ENCODE data around the gene KRT76.

Gene KRT76

GRCh38 chr12:52776913-52777395 lies at the start of gene KRT76:
Gene KRT76 (minus strand): TSS chr12:52777345. CDS start chr12:52777291, 54 bp downstream.
- Mint-ChIP-seq H3K4me3 (no peak within 1 kb of the TSS), H3K9me3 (no peaks in the 10 kb centered on the region), H3K27me3 (no peaks in the 10 kb centered on the region)

GRCh38 chr12:52825961-52826360 lies 48.8 kb upstream of the KRT76 start:
- Mint-ChIP-seq H3K27ac (no peak overlapping the region), H3K36me3 (no peaks in the 10 kb centered on the region), H3K27me3 (no peaks in the 10 kb centered on the region), H3K9me3 (no peaks in the 10 kb centered on the region), H3K4me3 (no peak overlapping the region), H3K4me1 (peaks cover 15% of the 10 kb centered on the region)

More at GRCh38 chr12:52776913-52777395, at the start of gene KRT76:
- Mint-ChIP-seq H3K4me1 (no peaks in the 10 kb centered on the region), H3K27ac (no peak within 1 kb of the TSS), H3K36me3 (no peaks in the 10 kb centered on the region)

GRCh38 chr12:52824741-52825410 lies 47.7 kb upstream of the KRT76 start:
- Mint-ChIP-seq H3K27ac (no peak overlapping the region), H3K27me3 (no peaks in the 10 kb centered on the region), H3K4me3 (no peak overlapping the region), H3K9me3 (no peaks in the 10 kb centered on the region), H3K36me3 (no peaks in the 10 kb centered on the region), H3K4me1 (peaks cover 12% of the 10 kb centered on the region)

- Mint-ChIP-seq H3K9me3 (no peaks in the 10 kb centered on the region), H3K4me1 (peaks cover 8% of the 10 kb centered on the region), H3K27ac (no peak overlapping the region), H3K27me3 (no peaks in the 10 kb centered on the region), H3K36me3 (no peaks in the 10 kb centered on the region), H3K4me3 (no peak overlapping the region)
These were observed 46.8 kb upstream of the KRT76 start for GRCh38 chr12:52823761-52824450.

GRCh38 chr12:52822771-52823510 lies 45.8 kb upstream of the KRT76 start:
- no peaks in the 10 kb centered on the region for H3K27me3 Mint-ChIP-seq
- H3K4me3 Mint-ChIP-seq = no peak overlapping the region

GRCh38 chr12:52821826-52822660 lies 44.9 kb upstream of the KRT76 start:
- Mint-ChIP-seq H3K27ac (no peak overlapping the region), H3K36me3 (no peaks in the 10 kb centered on the region), H3K9me3 (no peaks in the 10 kb centered on the region), H3K27me3 (no peaks in the 10 kb centered on the region), H3K4me3 (no peak overlapping the region), H3K4me1 (peaks cover 16% of the 10 kb centered on the region)

More at GRCh38 chr12:52822771-52823510, 45.8 kb upstream of the KRT76 start:
- Mint-ChIP-seq H3K27ac (no peak overlapping the region), H3K4me1 (peaks cover 8% of the 10 kb centered on the region), H3K9me3 (no peaks in the 10 kb centered on the region), H3K36me3 (no peaks in the 10 kb centered on the region)

GRCh38 chr12:52821071-52821730 lies 44.1 kb upstream of the KRT76 start:
- Mint-ChIP-seq H3K27ac (no peak overlapping the region), H3K36me3 (no peaks in the 10 kb centered on the region), H3K27me3 (no peaks in the 10 kb centered on the region), H3K9me3 (no peaks in the 10 kb centered on the region), H3K4me3 (no peak overlapping the region), H3K4me1 (peaks cover 16% of the 10 kb centered on the region)

GRCh38 chr12:52820521-52820920 lies 43.4 kb upstream of the KRT76 start:
- no peak overlapping the region for H3K4me3 Mint-ChIP-seq
- peaks cover 16% of the 10 kb centered on the region for H3K4me1 Mint-ChIP-seq
- H3K36me3 Mint-ChIP-seq = no peaks in the 10 kb centered on the region
- H3K27ac Mint-ChIP-seq = no peak overlapping the region
- H3K9me3 Mint-ChIP-seq = no peaks in the 10 kb centered on the region
- H3K27me3 Mint-ChIP-seq = no peaks in the 10 kb centered on the region

GRCh38 chr12:52819731-52820510 lies 42.8 kb upstream of the KRT76 start:
- H3K36me3 Mint-ChIP-seq = no peaks in the 10 kb centered on the region
- H3K4me3 Mint-ChIP-seq = no peak overlapping the region
- H3K27me3 Mint-ChIP-seq = no peaks in the 10 kb centered on the region
- H3K4me1 Mint-ChIP-seq = peaks cover 16% of the 10 kb centered on the region
- no peaks in the 10 kb centered on the region for H3K9me3 Mint-ChIP-seq
- H3K27ac Mint-ChIP-seq = no peak overlapping the region

GRCh38 chr12:52818887-52819420 lies 41.8 kb upstream of the KRT76 start:
- no peak overlapping the region for H3K27ac Mint-ChIP-seq
- no peaks in the 10 kb centered on the region for H3K36me3 Mint-ChIP-seq
- H3K4me3 Mint-ChIP-seq = no peak overlapping the region
- H3K4me1 Mint-ChIP-seq = peaks cover 16% of the 10 kb centered on the region
- H3K9me3 Mint-ChIP-seq = no peaks in the 10 kb centered on the region
- no peaks in the 10 kb centered on the region for H3K27me3 Mint-ChIP-seq

- Mint-ChIP-seq H3K9me3 (no peaks in the 10 kb centered on the region), H3K4me1 (peaks cover 16% of the 10 kb centered on the region), H3K27ac (no peak overlapping the region), H3K27me3 (no peaks in the 10 kb centered on the region), H3K4me3 (no peak overlapping the region), H3K36me3 (no peaks in the 10 kb centered on the region)
These were observed 41.2 kb upstream of the KRT76 start for GRCh38 chr12:52818388-52818787.

- H3K27me3 Mint-ChIP-seq = no peaks in the 10 kb centered on the region
- H3K4me1 Mint-ChIP-seq = peaks cover 16% of the 10 kb centered on the region
- H3K36me3 Mint-ChIP-seq = no peaks in the 10 kb centered on the region
- peak overlapping the region; percentile 30 for H3K4me3 Mint-ChIP-seq
- no peaks in the 10 kb centered on the region for H3K9me3 Mint-ChIP-seq
- no peak overlapping the region for H3K27ac Mint-ChIP-seq
These were observed 40.6 kb upstream of the KRT76 start for GRCh38 chr12:52817699-52818238.

- H3K9me3 Mint-ChIP-seq = no peaks in the 10 kb centered on the region
These were observed 40.0 kb upstream of the KRT76 start for GRCh38 chr12:52817003-52817698.

More at GRCh38 chr12:52817003-52817698, 40.0 kb upstream of the KRT76 start:
- no peak overlapping the region for H3K27ac Mint-ChIP-seq
- peak overlapping the region; percentile 30 for H3K4me3 Mint-ChIP-seq
- H3K4me1 Mint-ChIP-seq = peaks cover 16% of the 10 kb centered on the region
- H3K36me3 Mint-ChIP-seq = no peaks in the 10 kb centered on the region
- H3K27me3 Mint-ChIP-seq = no peaks in the 10 kb centered on the region
